Measurements from ENCODE around the gene INSR. TPM values are rescaled to one million over a fixed set of nuclear protein-coding genes. Genes with fewer than 3 reads are reported as not detected.

Gene INSR
- total RNA-seq, 2 experiments from 2014 or later: 2.0 to 2.5 TPM

DNA sequence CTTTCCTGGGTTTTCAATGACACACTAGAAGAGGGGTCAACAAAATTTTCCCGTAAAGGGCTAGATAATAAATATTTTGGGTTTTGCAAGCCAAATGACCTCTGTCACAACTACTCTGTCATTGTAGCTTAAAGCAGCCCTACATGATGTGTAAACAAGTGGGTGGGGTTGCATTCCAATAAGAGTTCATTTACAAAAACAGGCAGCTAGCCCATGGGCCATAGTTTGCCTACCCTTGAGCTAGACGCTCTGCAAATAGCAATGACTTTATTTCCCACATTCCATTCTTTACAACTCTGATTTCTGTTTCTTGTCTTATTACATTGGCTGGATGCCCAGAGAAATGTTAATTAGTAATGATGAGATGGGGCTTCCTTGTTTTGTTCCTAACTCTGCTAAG is 148.7 kb downstream of the INSR start:
- H3K4me1 Mint-ChIP-seq: no peaks in the 10 kb centered on the region
- no peak for DNase-seq
- peaks cover 8% of the 10 kb centered on the region for H3K9me3 Mint-ChIP-seq
- ChIA-PET CTCF (no interaction called here), POLR2A (interaction anchor here (0.6 kb wide), 1 partner anchor 143 kb away, joined by 5 read pairs; no protein-coding TSS in a partner anchor)
- H3K27me3 Mint-ChIP-seq: no peaks in the 10 kb centered on the region
- no peak overlapping the region for H3K4me3 Mint-ChIP-seq
- no peak overlapping the region for H3K27ac Mint-ChIP-seq
- no peaks in the 10 kb centered on the region for H3K36me3 Mint-ChIP-seq (ENCODE audit: low read depth)

- Mint-ChIP-seq H3K27ac (no peak overlapping the region), H3K4me3 (no peak overlapping the region), H3K9me3 (peaks cover 10% of the 10 kb centered on the region), H3K27me3 (no peaks in the 10 kb centered on the region), H3K4me1 (no peaks in the 10 kb centered on the region), H3K36me3 (ENCODE audit: low read depth) (no peaks in the 10 kb centered on the region)
- POLR2A ChIA-PET: no interaction called here
- DNase-seq: no peak
- CTCF ChIA-PET: interaction anchor here (1.9 kb wide), 1 partner anchor 197 kb away, joined by 4 read pairs; no protein-coding TSS in a partner anchor
Measured at GRCh38 chr19:7142771-7143170, 151.4 kb downstream of the INSR start.

DNA sequence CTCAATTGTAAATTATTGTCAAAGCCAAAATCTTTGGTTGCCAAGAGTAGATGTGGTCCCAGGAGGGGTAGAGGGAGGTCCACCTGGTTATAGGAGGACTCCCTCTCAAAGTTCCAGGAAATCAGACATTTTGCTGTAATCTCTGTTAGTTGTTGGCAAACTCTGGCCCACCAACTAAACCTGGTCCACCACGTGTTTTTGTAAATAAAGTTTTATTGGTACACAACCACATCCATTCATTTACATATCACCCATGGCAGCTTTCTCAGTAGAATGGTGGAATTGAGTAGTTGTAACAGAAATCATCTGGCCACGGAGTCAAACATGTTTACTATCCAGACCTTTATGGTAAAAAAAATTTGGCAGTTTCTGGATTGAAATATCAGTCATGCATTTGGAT is 154.1 kb downstream of the INSR start:
- ChIA-PET CTCF (interaction anchor here (1.3 kb wide), 1 partner anchor 13 kb away, joined by 3 read pairs; no protein-coding TSS in a partner anchor), POLR2A (no interaction called here)
- Mint-ChIP-seq H3K4me1 (no peaks in the 10 kb centered on the region), H3K4me3 (no peak overlapping the region), H3K9me3 (peaks cover 4% of the 10 kb centered on the region), H3K36me3 (ENCODE audit: low read depth) (no peaks in the 10 kb centered on the region), H3K27ac (no peak overlapping the region), H3K27me3 (no peaks in the 10 kb centered on the region)
- no peak for DNase-seq

DNA sequence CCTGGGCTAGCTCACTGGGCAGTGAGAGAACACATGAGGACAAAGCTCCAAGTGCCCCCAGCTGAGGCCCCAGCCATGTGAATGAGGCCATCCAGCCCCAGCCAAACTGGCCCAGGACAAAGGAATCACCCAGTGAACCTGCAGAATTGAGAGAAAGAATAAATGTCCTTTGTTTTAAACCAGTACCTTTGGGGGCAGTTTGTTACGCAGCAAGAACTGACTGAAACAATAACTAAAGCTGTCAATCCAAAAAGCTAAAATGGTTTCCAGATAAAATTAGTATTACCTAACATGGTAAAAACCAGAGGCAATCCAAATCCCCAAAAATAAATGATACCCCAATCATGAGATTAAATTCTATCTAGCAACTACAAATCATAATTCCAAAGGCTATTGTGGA is 155.1 kb downstream of the INSR start:
- Mint-ChIP-seq H3K27me3 (no peaks in the 10 kb centered on the region), H3K27ac (peak overlapping the region; percentile 25), H3K36me3 (ENCODE audit: low read depth) (no peaks in the 10 kb centered on the region), H3K4me1 (no peaks in the 10 kb centered on the region), H3K9me3 (peaks cover 4% of the 10 kb centered on the region), H3K4me3 (no peak overlapping the region)
- POLR2A ChIA-PET: no interaction called here
- CTCF ChIA-PET: interaction anchor here (0.7 to 1.3 kb wide), 2 partner anchors 9 to 14 kb away, joined by 3 read pairs; no protein-coding TSS in a partner anchor
- DNase-seq: no peak

- ChIA-PET CTCF (no interaction called here), POLR2A (interaction anchor here (0.5 kb wide), 1 partner anchor 1003 kb away, joined by 4 read pairs; the partner anchor contains the start of gene ACSBG2)
- no peaks in the 10 kb centered on the region for H3K27me3 Mint-ChIP-seq
- no peak overlapping the region for H3K4me3 Mint-ChIP-seq
- peaks cover 4% of the 10 kb centered on the region for H3K9me3 Mint-ChIP-seq
- H3K27ac Mint-ChIP-seq: no peak overlapping the region
- no peaks in the 10 kb centered on the region for H3K4me1 Mint-ChIP-seq
- DNase-seq: no peak
- no peaks in the 10 kb centered on the region for H3K36me3 Mint-ChIP-seq (ENCODE audit: low read depth)
Measured at GRCh38 chr19:7138402-7138801, 155.8 kb downstream of the INSR start.

DNA sequence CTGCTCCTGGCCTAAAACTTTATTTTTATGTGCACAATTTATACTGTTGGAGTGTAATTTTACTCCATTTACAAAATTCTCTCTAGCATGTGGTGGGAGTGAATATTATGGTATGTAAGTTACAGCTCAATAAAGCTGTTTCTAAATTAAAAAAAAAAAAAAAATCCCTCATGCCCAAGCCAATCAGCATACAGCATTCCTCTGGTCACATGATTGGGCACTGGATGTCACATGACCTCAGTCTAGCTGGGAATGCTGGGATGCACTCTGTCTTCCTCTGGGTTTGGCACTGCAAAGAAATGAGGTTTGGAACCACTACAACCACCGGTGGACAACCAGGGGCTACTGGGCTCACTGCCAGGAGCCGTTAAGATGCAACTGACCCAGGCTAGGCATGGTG is 157.1 kb downstream of the INSR start:
- H3K9me3 Mint-ChIP-seq: peaks cover 4% of the 10 kb centered on the region
- ChIA-PET POLR2A (no interaction called here), CTCF (no interaction called here)
- DNase-seq: no peak
- H3K27me3 Mint-ChIP-seq: no peaks in the 10 kb centered on the region
- H3K27ac Mint-ChIP-seq: no peak overlapping the region
- H3K36me3 Mint-ChIP-seq (ENCODE audit: low read depth): no peaks in the 10 kb centered on the region
- H3K4me1 Mint-ChIP-seq: no peaks in the 10 kb centered on the region
- no peak overlapping the region for H3K4me3 Mint-ChIP-seq

- Mint-ChIP-seq H3K9me3 (no peaks in the 10 kb centered on the region), H3K27me3 (no peaks in the 10 kb centered on the region), H3K4me3 (no peak overlapping the region), H3K4me1 (no peaks in the 10 kb centered on the region), H3K36me3 (ENCODE audit: low read depth) (no peaks in the 10 kb centered on the region), H3K27ac (no peak overlapping the region)
- CTCF ChIA-PET: no interaction called here
- no peak for DNase-seq
- POLR2A ChIA-PET: no interaction called here
Measured at GRCh38 chr19:7132054-7132453, 162.2 kb downstream of the INSR start.

GRCh38 chr19:7130043-7130442 is 164.2 kb downstream of the INSR start:
- Mint-ChIP-seq H3K27ac (no peak overlapping the region), H3K4me3 (no peak overlapping the region), H3K27me3 (no peaks in the 10 kb centered on the region), H3K36me3 (ENCODE audit: low read depth) (no peaks in the 10 kb centered on the region), H3K9me3 (peaks cover 7% of the 10 kb centered on the region), H3K4me1 (no peaks in the 10 kb centered on the region)
- POLR2A ChIA-PET: no interaction called here
- CTCF ChIA-PET: no interaction called here
- no peak for DNase-seq

GRCh38 chr19:7126132-7126531 is 168.1 kb downstream of the INSR start:
- no peaks in the 10 kb centered on the region for H3K36me3 Mint-ChIP-seq (ENCODE audit: low read depth)
- no peak overlapping the region for H3K4me3 Mint-ChIP-seq
- no peak for DNase-seq
- no peaks in the 10 kb centered on the region for H3K27me3 Mint-ChIP-seq
- ChIA-PET POLR2A (no interaction called here), CTCF (interaction anchor here (0.6 to 0.8 kb wide), 2 partner anchors 101 to 163 kb away, joined by 3 to 7 read pairs; no protein-coding TSS in a partner anchor)
- H3K4me1 Mint-ChIP-seq: no peaks in the 10 kb centered on the region
- H3K9me3 Mint-ChIP-seq: peaks cover 11% of the 10 kb centered on the region
- H3K27ac Mint-ChIP-seq: no peak overlapping the region

GRCh38 chr19:7125221-7125620 is 169.0 kb downstream of the INSR start:
- POLR2A ChIA-PET: no interaction called here
- CTCF ChIA-PET: no interaction called here
- H3K4me1 Mint-ChIP-seq: no peaks in the 10 kb centered on the region
- no peak overlapping the region for H3K4me3 Mint-ChIP-seq
- no peak overlapping the region for H3K27ac Mint-ChIP-seq
- peaks cover 11% of the 10 kb centered on the region for H3K9me3 Mint-ChIP-seq
- no peaks in the 10 kb centered on the region for H3K27me3 Mint-ChIP-seq
- no peak for DNase-seq
- H3K36me3 Mint-ChIP-seq (ENCODE audit: low read depth): no peaks in the 10 kb centered on the region

DNA sequence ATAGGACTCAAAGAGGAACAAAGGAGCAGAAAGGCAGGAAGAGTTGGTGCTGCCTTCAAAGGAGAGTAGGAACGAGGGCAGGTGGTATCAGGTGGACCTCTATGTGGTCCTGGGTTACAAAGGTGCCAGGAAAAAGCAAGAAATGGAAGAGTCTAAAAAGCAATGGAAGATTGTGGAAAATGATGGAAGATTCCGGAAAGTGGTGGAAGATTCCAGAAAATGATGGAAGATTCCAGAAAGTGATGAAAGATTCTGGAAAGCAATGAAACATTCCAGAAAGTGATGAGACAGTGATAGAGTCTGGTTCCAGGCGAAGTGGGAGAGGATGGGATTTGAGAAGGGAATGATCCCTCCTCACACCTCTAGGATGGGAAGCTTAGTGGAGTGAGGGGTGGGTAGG is 169.4 kb downstream of the INSR start:
- H3K36me3 Mint-ChIP-seq (ENCODE audit: low read depth): no peaks in the 10 kb centered on the region
- H3K9me3 Mint-ChIP-seq: peaks cover 11% of the 10 kb centered on the region
- H3K27me3 Mint-ChIP-seq: no peaks in the 10 kb centered on the region
- ChIA-PET POLR2A (no interaction called here), CTCF (no interaction called here)
- no peak overlapping the region for H3K27ac Mint-ChIP-seq
- no peaks in the 10 kb centered on the region for H3K4me1 Mint-ChIP-seq
- no peak overlapping the region for H3K4me3 Mint-ChIP-seq
- no peak for DNase-seq

- DNase-seq: no peak
- H3K27me3 Mint-ChIP-seq: no peaks in the 10 kb centered on the region
- no peak overlapping the region for H3K27ac Mint-ChIP-seq
- peaks cover 11% of the 10 kb centered on the region for H3K9me3 Mint-ChIP-seq
- no peaks in the 10 kb centered on the region for H3K36me3 Mint-ChIP-seq (ENCODE audit: low read depth)
- no peaks in the 10 kb centered on the region for H3K4me1 Mint-ChIP-seq
- POLR2A ChIA-PET: no interaction called here
- H3K4me3 Mint-ChIP-seq: no peak overlapping the region
- CTCF ChIA-PET: no interaction called here
Measured at GRCh38 chr19:7122701-7123100, 171.5 kb downstream of the INSR start.

GRCh38 chr19:7120499-7120898 is 173.7 kb downstream of the INSR start:
- Mint-ChIP-seq H3K4me1 (peaks cover 2% of the 10 kb centered on the region), H3K4me3 (no peak overlapping the region), H3K27me3 (no peaks in the 10 kb centered on the region), H3K36me3 (ENCODE audit: low read depth) (no peaks in the 10 kb centered on the region), H3K27ac (no peak overlapping the region), H3K9me3 (peaks cover 8% of the 10 kb centered on the region)
- ChIA-PET CTCF (interaction anchor here (0.6 kb wide), 1 partner anchor 33 kb away, joined by 4 read pairs; no protein-coding TSS in a partner anchor), POLR2A (no interaction called here)
- no peak for DNase-seq

DNA sequence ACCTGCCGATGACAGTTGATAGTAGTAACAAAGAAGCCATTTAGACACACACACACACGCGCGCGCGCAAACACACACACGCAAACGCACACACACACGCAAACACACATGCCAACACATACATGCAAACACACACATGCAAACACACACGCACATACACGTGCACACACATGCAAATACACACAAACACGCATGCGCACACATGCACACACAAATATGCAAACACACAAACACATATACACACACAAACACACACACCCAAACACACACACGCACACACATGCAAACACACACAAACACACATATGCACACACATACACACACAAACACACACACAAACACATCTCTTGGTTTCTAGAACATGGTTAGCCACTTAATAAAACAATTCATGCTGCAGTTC is 174.6 kb downstream of the INSR start:
- Mint-ChIP-seq H3K4me3 (no peak overlapping the region), H3K27me3 (no peaks in the 10 kb centered on the region), H3K27ac (no peak overlapping the region), H3K4me1 (peaks cover 2% of the 10 kb centered on the region), H3K9me3 (peaks cover 1% of the 10 kb centered on the region), H3K36me3 (ENCODE audit: low read depth) (no peaks in the 10 kb centered on the region)
- POLR2A ChIA-PET: no interaction called here
- CTCF ChIA-PET: interaction anchor here (1.0 kb wide), 1 partner anchor 10 kb away, joined by 3 read pairs; no protein-coding TSS in a partner anchor
- DNase-seq: no peak
